Measurements from ENCODE around the gene MRPS24.

Gene MRPS24

DNA sequence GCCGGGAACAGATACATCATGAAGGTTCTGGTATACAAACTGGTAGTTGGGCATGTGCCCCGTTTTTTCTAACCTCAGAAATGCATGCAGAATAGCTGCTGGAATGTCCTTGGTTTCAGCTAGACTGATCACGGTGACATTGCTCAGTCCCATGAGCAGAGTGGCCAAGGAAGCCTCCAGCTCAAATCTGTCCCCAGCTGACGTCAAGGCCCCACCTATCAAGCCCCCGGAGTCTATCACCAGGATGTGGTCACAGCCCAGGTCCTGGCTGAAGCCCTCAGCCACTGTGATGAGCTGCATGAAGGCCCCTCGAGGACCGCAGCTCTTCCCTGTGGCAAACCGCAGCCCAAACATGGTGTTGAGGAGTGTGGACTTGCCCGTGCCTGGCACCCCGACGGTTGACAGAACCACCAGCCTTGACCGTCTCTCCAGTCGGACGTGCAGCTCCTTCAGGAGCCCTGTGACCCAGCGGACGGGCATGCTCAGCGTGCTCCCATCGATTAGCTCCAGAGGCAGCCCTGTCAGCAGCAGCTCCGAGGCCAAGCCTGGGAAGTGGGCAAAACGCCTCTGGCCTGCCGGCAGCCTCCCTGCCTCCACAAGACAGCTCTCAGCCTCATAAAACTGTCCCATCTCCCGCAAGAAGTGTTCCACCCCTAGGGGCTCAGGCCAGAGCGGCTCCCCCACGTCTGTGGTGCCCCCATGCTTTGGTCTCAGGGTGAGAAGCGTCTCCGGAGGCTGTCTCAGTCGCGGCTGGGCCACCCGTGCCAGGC lies 7.8 kb upstream of the MRPS24 start:
- no peak for DNase-seq

DNA sequence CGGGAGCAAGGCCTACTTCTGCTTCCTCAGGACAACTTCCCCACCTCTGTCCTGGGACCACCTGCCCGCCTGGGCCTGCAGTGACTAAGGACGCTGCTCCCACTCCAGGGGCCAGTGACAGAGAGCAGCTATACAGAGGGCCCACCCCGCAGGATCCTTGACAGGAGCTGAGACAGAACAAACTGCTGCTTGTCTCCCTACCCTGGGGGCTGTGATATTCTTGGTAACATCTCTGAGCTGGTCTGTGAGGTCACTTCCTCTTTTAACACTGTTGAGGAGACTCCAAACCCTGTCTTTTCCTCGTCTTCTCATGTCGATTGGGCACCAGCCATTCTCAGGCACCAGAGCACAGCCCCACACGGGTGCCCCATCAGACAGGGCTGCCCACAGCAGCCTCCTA lies 6.9 kb upstream of the MRPS24 start:
- peak; percentile 32 to 60 (median 44) for DNase-seq

DNA sequence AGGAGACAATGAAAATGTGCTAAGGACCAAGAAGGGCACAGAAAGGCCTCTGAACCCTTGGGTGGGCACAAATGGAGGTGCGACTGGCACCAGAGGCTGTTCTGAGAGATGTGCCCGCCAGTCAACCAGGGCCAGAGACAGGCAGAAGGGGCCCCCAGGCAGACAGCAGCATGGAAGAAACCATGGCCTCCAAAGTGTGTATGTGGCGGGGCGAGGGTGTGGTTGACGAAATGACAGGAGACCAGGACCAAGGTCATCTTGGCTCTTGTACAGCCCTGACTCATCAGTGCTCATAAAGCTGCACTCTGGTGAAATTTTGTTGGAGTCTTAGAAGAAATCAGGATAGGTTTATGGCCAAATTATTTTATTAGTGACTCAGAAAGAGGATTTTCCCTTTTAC lies 4.0 kb upstream of the MRPS24 start:
- DNase-seq, result peak in 1 of 3 donors; percentile 32

DNA sequence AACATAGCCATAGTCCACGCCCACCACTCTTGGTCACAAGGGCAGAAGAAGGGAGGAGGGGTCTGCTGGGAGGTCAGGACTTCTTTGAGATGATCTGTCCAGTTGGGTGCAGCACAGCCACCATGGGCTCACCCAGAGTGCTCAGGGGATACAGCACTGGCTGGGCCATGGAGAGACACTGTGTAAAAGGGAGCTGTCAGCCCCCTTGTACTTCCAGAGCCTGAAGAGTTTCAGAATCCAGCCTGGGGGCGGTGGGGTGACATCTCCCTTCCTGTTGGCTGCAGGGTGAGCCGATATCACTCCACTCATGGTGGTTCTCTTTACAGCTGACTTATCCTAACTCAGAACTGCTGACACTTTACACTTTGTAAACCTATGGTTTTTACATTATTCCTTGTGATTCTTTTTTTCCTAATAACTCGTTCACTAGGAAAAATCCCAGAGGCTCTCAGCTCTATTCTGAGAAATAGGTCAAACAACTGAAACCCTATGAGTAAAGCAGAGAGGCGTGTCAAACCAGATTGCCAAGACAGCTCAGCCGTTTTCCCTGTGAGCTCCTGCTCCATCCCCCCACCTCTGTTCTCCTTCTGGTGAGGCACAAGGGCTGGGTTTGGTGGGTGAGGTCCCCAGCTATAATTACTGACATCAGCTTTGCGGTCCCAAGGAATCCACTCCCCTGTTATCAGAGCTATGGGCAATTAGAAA lies 3.2 kb upstream of the MRPS24 start:
- DNase-seq, result peak; percentile 59 to 85 (median 76)

DNA sequence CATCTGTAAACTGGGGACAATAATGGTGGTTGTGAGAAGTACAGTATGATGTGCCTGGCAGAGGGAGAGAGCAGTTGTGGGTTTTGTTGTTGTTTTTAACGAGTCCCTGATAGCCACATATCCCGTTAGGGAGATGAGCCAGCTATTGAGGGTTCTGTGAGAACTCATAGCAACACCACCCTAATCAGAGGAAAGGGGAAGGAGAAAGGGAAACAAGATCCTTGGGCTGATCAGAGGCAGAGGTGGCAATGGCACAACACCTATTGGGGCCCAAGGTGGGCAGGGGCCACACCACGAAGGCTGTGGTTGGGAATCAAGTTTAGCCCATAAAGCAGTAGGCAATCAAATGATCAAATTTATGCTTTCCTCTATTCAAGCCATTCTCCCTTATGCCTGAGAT lies 1.7 kb upstream of the MRPS24 start:
- no peak for DNase-seq

DNA sequence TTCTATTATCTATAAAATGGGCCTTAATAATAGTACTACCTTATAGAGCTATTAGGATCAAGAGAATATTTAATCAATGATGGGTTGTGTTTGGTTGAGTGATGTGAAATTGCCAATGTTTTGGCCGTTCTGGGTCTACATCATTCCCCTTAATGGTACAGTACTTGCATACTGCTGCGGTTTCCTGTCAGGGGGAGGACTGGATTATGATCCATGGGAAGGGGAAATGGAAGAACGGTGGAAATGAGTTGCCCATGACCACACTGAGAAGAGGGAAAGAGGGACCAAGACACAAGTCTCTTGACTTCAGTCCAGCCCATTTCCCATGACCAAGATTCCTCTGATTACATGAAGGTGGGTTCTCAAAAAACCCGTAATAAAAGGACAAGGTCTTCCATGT lies 999 bp upstream of the MRPS24 start:
- DNase-seq, result peak in 2 of 3 donors; percentile 13 to 30

DNA sequence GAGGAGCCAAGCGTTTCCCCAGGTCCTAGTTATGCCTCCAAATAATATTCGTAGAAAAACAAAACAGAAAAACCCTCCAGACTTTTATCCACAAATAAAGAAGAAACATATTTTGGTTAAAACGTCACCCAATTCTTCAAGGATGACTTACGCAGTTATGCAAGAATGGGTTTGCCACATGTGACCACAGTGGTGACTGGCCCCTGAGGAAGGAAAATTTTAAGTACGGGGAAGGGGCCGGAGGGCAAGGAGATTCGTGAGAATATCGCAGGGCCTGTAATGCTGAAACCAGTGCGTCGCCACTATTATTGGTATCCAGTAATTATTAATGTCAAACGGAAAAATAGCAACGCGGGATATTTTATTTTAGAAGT lies 537 bp upstream of the MRPS24 start:
- DNase-seq, result peak; percentile 91 to 97 (median 96)

DNA sequence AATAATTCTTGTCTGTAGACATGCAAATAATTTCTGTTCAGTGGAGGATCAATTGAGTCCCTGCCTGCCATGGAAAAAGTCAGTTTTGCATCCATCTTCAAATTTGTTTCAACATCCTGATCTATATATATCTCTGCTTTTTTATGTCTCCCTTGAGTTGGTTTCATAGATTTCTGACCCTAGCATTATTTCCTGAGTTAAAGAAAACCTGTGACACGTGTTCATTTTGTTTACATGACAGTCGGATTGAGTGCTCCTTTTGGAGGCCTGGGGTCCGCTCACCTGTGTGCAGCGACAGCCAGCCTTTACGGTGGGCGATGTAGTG lies 674 bp downstream of the MRPS24 start:
- no peak for DNase-seq

DNA sequence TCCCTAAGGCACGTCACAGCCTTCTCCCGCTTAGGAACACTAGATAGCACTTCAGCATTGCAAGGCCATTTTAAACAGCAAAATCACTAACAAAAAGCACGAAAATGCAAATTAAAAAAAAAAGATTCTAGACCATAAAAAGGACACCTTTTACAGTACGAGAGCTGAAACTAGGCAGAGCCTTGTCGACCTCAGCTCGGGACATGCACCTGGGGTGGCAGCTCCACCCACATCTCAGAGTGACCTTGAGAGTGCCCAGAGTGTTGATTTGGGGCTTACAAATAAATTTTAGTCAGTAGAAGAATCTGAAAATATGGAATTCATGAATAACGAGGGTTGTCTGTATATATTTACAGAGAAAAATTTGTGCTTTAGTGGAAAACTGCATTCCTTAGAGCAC lies 1.1 kb downstream of the MRPS24 start:
- no peak for DNase-seq

DNA sequence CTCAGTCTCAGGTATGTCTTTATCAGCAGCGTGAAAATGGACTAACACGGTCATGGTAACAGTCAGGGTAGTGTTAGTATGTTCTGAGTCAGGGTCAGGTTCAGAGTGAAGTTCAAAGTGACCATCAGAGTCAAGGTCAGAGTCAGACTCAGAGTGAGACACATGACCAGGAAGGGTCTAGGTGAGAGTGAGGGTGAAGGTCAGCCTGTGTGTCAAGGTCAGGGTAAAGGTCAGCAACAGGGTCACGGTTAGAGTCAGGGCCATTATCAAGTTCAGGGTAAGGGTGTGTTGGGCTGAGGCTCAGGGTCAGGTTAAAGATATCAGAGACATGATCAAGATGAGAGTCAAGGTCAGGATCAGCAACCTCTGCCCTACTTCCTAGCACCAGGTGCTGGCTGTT lies 4.0 kb downstream of the MRPS24 start:
- DNase-seq, result no peak

DNA sequence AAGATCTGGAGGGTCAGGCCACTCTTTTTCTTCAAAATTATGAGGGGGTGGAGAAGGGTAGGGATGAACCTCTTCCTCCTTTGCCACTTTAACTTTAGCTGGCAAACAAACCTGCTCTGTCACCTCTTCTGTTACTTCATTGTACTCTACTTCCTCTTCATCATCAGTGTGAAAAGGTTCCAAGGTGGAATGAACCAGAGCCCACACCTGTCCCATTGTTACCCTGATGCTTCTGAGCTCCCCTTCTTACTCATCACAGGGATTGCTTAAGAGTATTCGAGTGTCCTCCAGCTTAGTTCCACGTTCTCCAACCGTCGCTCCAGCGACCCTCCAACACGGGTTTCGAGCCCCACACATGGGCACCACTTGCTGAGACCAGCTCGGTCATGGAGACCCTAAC lies 5.2 kb downstream of the MRPS24 start:
- no peak for DNase-seq

DNA sequence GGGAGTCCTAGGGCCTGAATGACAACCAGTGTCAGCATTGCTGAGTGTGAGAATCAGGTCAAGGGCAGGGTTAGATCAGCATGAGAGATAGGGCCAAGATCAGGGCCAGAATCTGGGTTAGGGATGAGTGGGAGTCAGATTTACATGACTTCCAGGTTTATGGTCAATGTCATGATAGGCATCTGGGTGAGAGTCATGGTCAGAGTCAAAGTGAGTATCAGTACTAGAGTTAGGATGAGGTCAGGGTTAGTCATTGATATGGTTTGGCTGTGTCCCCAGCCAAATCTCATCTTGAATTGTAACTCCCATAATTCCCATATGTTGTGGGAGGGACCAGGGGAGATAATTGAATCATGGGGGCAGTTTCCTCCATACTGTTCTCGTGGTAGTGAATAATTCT lies 12.3 kb downstream of the MRPS24 start:
- peak; percentile 28 to 60 (median 35) for DNase-seq

DNA sequence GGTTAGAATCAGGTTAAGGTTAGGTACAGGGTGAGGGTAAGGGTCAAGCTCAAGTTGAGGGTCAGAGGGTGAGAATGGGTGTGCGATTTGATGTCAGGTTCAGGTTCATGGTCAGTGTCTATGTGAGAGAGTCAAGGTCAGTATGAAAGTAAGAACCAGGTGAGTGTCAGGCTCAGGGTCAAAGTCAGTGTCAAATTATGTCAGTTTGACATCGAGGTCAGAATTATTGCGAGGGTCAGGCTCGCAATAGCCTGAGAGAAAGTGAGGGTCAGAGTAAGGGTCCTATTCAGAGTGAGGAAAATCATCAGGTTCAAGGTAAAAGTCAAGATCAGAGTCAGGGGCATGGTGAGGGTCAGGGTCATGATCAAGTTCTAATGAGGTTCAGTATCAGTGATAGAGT lies 13.0 kb downstream of the MRPS24 start:
- DNase-seq, result no peak

DNA sequence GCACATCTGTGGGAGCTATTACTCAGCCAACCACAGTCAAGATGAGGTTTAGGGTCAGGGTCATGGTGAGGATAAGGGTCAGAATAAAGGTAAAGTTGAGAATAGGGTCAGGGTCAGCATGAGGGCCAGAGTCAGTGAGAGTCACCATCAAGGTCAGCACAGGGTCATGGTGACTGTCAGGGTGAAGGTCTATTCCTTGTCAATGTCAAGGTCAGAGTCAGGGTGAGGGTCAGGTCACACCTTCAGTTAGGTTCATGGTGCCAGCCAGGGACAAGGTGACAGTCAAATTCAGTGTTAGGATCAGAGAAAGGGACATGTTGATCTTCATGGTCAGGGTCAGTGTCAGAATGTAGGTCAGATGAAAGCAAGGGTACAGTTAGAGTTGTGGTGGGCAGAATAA lies 14.1 kb downstream of the MRPS24 start:
- no peak for DNase-seq

DNA sequence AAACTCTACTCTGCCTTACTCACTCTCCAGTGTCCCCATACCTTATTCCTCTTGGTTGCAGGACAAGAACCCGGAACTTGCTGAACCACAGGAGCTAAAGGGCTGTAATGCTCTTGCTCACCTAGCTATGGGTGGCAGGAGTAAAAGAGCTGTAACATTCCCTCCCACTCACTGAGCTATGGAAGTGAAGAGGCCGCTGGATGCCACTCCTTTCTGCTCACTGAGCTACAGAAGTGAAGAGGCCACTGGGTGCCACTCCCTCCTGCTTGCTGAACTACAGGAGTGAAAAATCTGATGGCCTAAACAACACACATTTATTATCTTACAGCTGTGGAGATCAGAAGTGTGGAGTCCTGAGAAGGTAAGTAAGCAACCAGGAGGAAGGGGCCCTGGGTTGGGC lies 17.5 kb downstream of the MRPS24 start:
- no peak for DNase-seq

DNA sequence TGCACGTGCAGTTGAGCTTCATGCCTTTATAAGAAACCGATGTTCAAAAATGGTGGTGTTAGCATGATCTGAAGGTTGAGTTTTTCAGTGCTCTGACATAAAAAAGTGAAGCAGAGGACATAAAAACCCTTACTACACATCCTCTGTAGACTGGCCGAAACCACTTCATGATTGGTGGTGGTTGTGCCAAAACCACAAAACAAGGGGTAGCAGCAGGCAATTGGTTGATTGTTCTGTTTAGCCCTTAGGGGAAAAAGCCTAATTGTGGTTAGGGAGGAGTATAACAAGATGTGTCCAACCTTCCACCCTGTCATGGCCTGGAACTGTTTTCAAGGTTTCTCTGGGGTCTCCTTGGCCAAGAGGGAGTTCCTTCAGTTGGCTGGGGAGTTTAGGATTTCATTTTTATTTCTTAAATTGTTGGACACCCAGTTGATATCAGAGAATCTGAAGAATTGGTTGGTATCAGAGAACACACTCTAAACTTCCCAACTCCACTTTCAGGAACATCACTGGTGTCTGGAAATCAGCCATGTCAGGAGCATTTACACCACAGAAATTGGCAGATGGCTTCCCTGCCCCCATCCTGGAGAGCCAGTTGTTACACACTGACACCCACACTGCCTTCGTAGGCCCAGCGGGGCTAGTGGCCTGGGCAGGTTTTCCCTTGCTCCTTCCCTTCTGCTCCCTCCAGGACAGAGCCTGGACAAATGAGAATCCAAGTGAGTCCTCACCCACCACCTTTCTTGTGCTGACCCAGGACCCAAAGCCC lies 18.8 kb downstream of the MRPS24 start:
- no peak for DNase-seq

DNA sequence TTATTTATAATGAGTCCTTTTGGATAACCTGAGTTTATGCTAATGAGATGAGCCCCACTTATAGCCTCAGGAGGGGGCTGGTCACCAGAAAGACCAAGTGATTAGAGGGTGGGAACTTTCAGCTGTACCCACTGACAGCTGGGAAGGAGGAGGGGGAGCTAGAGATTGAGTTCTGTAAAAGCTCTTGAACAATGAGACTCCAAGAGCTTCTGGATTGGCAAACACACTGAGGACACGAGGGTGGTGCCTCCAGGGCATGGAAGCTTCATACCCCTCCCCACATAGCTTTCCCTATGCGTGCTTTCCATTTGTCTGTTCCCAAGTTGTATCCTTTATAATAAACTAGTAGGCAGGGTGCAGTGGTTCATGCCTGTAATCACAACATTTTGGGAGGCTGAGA lies 20.3 kb downstream of the MRPS24 start:
- DNase-seq, result no peak

DNA sequence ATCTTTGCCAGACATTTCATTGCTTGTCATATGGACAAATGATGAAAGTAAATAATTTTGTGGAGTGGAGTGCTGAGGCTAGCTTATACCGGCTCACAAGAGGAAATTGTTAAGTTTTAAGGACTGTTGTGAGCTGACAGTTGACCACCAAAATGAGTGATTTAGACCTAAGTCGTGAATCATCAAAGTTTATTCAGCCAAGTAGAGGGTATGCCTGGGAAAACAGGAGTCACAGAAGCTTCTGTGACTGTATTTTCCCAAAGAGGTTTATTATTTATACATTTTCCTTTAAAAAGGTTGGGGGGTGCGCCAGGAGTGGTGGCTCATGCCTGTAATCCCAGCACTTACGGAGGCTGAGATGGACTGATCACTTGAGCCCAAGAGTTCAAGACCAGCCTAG lies 21.8 kb downstream of the MRPS24 start:
- DNase-seq, result no peak

DNA sequence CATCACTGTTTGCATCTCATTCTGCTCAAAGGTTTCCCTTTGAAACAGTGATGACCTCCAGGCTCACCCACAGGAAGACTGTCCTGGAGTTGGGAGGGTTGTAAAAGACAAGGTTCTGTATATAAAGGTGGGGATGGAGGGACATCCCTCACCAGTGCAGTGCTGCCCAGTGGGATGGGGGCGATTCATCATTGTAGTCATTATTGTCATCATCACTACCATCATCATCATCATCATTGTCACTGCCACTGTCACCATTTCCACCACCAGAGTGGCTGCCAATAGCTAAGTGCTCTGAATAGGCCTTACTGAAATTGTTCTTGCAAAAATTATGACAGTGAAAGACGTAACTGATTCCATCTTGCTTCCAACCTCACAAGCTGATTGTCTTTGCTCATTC lies 24.7 kb downstream of the MRPS24 start:
- no peak for DNase-seq

DNA sequence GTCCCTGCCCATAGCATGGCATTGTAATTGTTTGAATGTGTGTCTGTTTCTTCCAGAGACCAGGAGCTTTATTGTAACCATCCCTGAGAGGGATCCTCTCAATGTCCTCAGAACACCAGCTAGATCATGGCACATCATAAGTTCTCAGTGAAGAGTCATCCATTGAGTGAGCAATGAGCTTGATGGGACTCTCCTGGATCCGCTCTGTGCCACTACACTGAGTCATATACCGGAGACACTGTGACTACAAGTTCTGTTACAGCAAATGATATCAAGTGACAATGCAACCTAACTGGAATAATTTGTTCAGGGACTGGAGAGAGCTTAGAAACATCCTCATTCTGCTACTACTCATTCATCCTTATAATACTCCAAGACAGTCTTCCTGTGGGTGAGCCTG lies 25.1 kb downstream of the MRPS24 start:
- peak; percentile 46 to 78 (median 49) for DNase-seq

DNA sequence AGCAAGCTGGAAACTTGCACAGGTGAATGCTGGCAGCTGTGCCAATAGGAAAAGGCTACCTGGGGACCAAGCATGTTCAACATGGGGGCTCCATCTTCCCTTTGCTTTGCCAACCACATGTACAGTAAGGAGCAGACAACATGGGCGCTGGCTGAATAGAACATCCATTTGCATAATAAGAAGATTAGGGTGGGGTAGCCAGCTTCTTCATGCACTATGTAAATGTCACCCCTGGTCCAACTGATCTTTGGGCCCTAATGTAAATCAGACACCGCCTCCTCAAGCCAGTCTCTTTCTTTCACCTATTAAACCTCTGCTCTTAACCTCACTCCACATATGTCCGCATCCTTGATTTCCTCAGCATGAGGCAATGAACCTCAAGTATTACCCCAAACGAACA lies 26.0 kb downstream of the MRPS24 start:
- no peak for DNase-seq

DNA sequence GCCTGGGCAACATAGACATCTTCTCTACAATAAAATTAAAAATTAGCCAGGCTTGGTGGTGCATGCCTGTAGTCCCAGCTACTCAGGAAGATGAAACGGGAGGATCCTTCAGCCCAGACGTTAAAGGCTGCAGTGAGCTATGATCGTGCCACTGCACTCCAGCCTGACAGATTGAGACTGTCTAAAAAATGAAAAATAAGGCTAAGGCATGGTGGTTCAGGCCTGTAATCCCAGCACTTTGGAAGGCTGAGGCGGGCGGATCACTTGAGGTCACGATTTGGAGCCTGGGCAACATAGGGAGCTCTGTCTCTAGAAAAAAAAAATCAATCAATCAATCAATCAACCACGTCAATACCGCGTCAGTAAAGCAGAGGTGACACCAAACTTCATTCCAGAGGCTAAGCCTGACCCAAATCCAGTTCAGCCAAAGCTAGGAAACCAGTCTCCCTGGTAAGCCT lies 31.1 kb downstream of the MRPS24 start:
- DNase-seq, result no peak

DNA sequence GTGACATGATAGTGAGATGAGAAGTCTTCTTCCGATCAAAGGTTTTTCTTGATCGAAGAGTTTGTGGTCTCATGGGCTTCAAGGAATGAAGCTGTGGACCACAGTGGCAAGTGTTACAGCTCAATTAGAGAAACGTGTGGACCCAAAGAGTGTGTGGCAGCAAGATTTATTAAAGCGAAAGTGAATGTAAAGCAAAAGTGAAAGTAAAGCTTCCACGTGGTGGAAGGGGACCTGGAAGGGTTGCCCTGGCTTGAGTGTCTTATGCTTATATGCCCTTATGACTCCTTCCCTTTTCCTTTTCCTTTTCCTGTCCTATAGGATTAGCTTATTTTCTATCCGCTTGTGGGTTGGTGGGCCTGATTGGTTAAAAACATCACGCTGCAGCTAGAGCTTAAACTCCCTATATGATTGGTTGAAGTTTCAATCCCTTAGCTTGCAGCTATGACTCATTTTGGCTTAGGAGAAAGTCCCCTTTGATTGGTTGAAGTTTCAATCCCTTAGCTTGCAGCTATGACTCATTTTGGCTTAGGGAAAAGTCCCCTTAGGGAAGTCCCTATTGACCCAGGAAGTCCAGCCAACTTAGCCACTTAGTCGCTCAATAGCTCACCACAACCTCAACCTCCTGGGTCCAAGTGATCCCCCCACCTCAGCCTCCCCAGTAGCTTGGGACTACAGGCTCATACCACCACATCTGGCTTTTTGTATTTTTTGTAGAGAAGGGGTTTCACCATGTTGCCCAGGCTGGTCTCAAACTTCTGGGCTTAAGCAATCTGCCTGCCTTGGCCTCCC lies 34.7 kb downstream of the MRPS24 start:
- peak; percentile 83 to 91 (median 83) for DNase-seq

Data from suppressor macrophage treated with lipopolysaccharide for 1 hour (primary cell).